K562 (cell line): ENCODE results near the gene PLEKHN1. TPM values are rescaled to one million over a fixed set of nuclear protein-coding genes. Genes with fewer than 3 reads are reported as not detected.
A peak's percentile ranks its signal among the peaks of the same experiment; 100 is the strongest.

Experiments
- CCNT2 ChIP-seq: IDR thresholded peaks from 2 replicates; pipeline ENCODE4 v1.6.1; 2011; ENCODE audit warnings: borderline replicate concordance, low read depth, mild to moderate bottlenecking, moderate library complexity, mixed read lengths, low read length; ENCODE audit not compliant: insufficient read length; ENCODE audit errors: extremely low read depth
- CHD1 ChIP-seq: fragments of 200-600 bp; sonication (generic); IDR thresholded peaks from one replicate; pipeline ENCODE4 v1.6.1; 2012; ENCODE audit warnings: mild to moderate bottlenecking, moderate library complexity, low read length, inconsistent platforms
- CREM ChIP-seq: IDR thresholded peaks from 2 replicates; pipeline ENCODE4 v1.6.1; 2014; ENCODE audit warnings: antibody characterized with exemption, low read depth
- DMBX1 ChIP-seq: fragments of 250-450 bp; sonication (Bioruptor Pico); IDR thresholded peaks from 2 replicates; pipeline ENCODE4 v1.8.0; 2022; ENCODE audit warnings: inconsistent platforms, mild to moderate bottlenecking, moderate library complexity, borderline replicate concordance
- KDM5B ChIP-seq: fragments of 200-600 bp; sonication (generic); IDR thresholded peaks from 2 replicates; pipeline ENCODE4 v1.6.1; 2012; ENCODE audit warnings: low read depth, mild to moderate bottlenecking, moderate library complexity, low read length, control low read depth, inconsistent platforms; ENCODE audit not compliant: insufficient replicate concordance
- KLF1 ChIP-seq: fragments of 450-650 bp; IDR thresholded peaks from 2 replicates; pipeline ENCODE4 v1.6.1; 2016; ENCODE audit warnings: missing genetic modification characterization, missing compliant biosample characterization
- KLF6 ChIP-seq: fragments of 250-450 bp; sonication (Bioruptor Pico); IDR thresholded peaks from 2 replicates; pipeline ENCODE4 v1.4.0; 2020; ENCODE audit warnings: mild to moderate bottlenecking, moderate library complexity, borderline replicate concordance
- MAZ ChIP-seq, 2 experiments: fragments of 450-650 bp in 1 of 2; sonication (generic) in 1 of 2; formaldehyde crosslinking; IDR thresholded peaks in 1 of 2; conservative IDR thresholded peaks in 1 of 2; 2 replicates each; pipeline versions ENCODE4 v1.4.0 to v1.5.0; 2020; ENCODE audit warnings: mild to moderate bottlenecking in 1 of 2, missing genetic modification reagents in 1 of 2
- MBD2 ChIP-seq: sonication (generic); IDR thresholded peaks from 2 replicates; pipeline ENCODE4 v1.6.1; 2016; ENCODE audit warnings: low read depth, borderline replicate concordance
- NONO ChIP-seq, 2 experiments: fragments of 200-400 bp in 1 of 2; fragments of 450-650 bp in 1 of 2; formaldehyde crosslinking in 1 of 2; IDR thresholded peaks; 2 replicates each; pipeline ENCODE4 v1.6.1; 2017; ENCODE audit warnings: low read depth in 2 of 2, mild to moderate bottlenecking in 2 of 2, moderate library complexity in 2 of 2, low read length in 1 of 2
- NR4A1 ChIP-seq, 2 experiments: fragments of 250-450 bp in 1 of 2; fragments of 450-650 bp in 1 of 2; sonication (Bioruptor Pico) in 1 of 2; IDR thresholded peaks; 2 replicates each; pipeline versions ENCODE4 v1.4.0 to v1.6.1; 2016 to 2020; ENCODE audit warnings: mild to moderate bottlenecking in 2 of 2, missing compliant biosample characterization in 1 of 2, missing genetic modification characterization in 1 of 2, moderate library complexity in 1 of 2
- NRF1 ChIP-seq, 2 experiments: fragments of 450-650 bp; IDR thresholded peaks in 1 of 2; conservative IDR thresholded peaks in 1 of 2; 2 replicates each; pipeline ENCODE4 v1.6.1; 2014; ENCODE audit warnings: mild to moderate bottlenecking in 2 of 2
- PTRF ChIP-seq: fragments of 450-650 bp; IDR thresholded peaks from 2 replicates; pipeline ENCODE4 v1.6.1; 2016; ENCODE audit warnings: mild to moderate bottlenecking, missing genetic modification characterization, missing compliant biosample characterization
- SIN3A ChIP-seq, 2 experiments: fragments of 150-350 bp in 1 of 2; IDR thresholded peaks; 2 replicates each; pipeline ENCODE4 v1.6.1; 2011 to 2016; ENCODE audit warnings: borderline replicate concordance in 2 of 2, low read depth in 2 of 2, low read length in 2 of 2, mild to moderate bottlenecking in 2 of 2, moderate library complexity in 2 of 2; ENCODE audit not compliant: control insufficient read depth in 1 of 2
- TBL1XR1 ChIP-seq, 2 experiments: IDR thresholded peaks; 2 replicates each; pipeline ENCODE4 v1.6.1; 2012; ENCODE audit warnings: improper control_type of control experiment in 2 of 2, low read length in 2 of 2, mild to moderate bottlenecking in 1 of 2
- ZNF175 ChIP-seq: fragments of 200-800 bp; sonication (Bioruptor generic); IDR thresholded peaks from 2 replicates; pipeline ENCODE4 v1.6.1; 2016; ENCODE audit warnings: low read depth, mild to moderate bottlenecking, missing genetic modification characterization, missing compliant biosample characterization
- ZNF41 ChIP-seq: fragments of 250-450 bp; sonication (Bioruptor Pico); conservative IDR thresholded peaks from 2 replicates; pipeline ENCODE4 v1.4.0; 2020; ENCODE audit warnings: mild to moderate bottlenecking
- polyA plus RNA-seq, 8 experiments: library from polyadenylated mRNA; depleted of rRNA in 4 of 8; stranded (reverse) in 5 of 8; unstranded in 3 of 8; fragments of >200 nt; fragmentation: Nextera tagmentation in 2 of 8; fragmentation: Illumina TruSeq in 1 of 8; extraction: Ambion mirVana in 2 of 8; extraction: Trizol in 1 of 8; gene quantifications; 2 replicates each; pipeline versions ENCODE4 v1.2.1 to v1.2.3, GENCODE V29; 2011 to 2014; ENCODE audit warnings: inconsistent platforms in 1 of 8, missing spikeins in 1 of 8
- total RNA-seq, 7 experiments: library from RNA; depleted of rRNA in 6 of 7; stranded (reverse); fragments of >200 nt in 6 of 7; fragmentation: Illumina TruSeq in 2 of 7; extraction: Trizol in 2 of 7; gene quantifications; 2 replicates each; pipeline versions ENCODE4 v1.2.1 to v1.2.3, GENCODE V29; 2011 to 2021; ENCODE audit warnings: low replicate concordance in 1 of 7
- TF ChIP-seq, protein P1 (sequence below): sonication (generic); formaldehyde crosslinking; IDR thresholded peaks from 2 replicates; pipeline ENCODE4 v1.8.0; 2022; ENCODE audit warnings: missing genetic modification reagents, mild to moderate bottlenecking, moderate library complexity, borderline replicate concordance

Gene PLEKHN1
- total and polyA plus RNA-seq, 9 of the 15 experiments (the other 6 are each of a cell fraction or from before 2014, with no cell fraction given) = 0.07 to 1.5 (median 0.13) TPM; not detected in 2

DNA sequence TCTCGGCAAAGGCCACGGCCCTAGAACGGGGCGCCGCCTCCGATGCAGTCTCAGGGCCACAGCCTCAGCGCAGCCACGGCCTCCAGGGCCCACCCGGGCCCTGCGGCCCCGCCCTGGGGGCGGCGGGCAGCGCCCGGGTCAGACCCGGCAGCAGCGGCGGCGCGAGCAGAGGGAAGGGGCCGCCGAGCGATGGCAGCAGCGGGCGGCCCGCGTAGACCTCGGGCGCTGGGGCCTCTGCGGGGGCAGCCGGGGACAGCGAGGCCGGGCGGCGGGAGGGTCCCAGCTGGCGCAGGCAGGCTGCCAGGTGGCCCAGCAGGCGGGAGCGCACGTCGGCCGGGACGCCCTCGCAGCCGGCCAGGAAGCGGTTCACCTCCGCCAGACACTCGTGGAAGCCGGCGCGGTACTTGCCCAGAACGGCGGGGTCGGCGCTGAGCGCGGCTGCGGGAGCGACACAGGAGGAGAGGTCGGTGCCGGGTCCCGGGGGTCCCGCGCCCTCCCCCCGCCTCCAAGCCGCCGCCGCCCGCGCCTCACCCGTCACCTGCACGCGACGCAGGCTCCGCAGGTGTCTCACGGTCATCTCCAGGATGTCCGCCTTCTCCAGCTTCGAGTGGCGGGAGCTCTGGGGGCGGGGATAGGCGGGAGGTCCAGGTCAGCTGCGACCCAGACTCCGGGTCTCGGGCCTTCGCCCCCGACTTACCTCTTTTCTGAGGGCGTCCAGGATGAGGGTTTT is 32.9 kb downstream of the PLEKHN1 start (continued):
- TF ChIP-seq MAZ (CRISPR knock-in tag; conservative IDR thresholded peaks at IDR 0.05 in 1 of 2, IDR thresholded peaks at IDR 0.05 in 1 of 2) (peak; percentile 12 to 45; a peak in 2 of 4 replicates), ZNF41 (no peak), KLF6 (no peak), KLF1 (tag) (0 out of 2 replicates have a peak, but pooled peaks have one; percentile 29), NR4A1 (CRISPR knock-in tag; IDR thresholded peaks at IDR 0.05) (no peak), NR4A1 (tag; IDR thresholded peaks at IDR 0.05) (0 out of 2 replicates have a peak, but pooled peaks have one; percentile 32), NONO (IDR thresholded peaks at IDR 0.05; ENCODE audit: low read depth in 2 of 2, low read length in 1 of 2) (peak in 1 of 2 experiments; percentile 62; a peak in 2 of 4 replicates), CHD1 (peak; percentile 18), TBL1XR1 (IDR thresholded peaks at IDR 0.05; ENCODE audit: low read length in 2 of 2) (no peak), MBD2 (no peak), CREM (peak; percentile 80), NRF1 (conservative IDR thresholded peaks at IDR 0.05 in 1 of 2, IDR thresholded peaks at IDR 0.05 in 1 of 2) (peak; percentile 15 to 23; a peak in 1 of 4 replicates), CCNT2 (peak; percentile 67), ZNF175 (CRISPR knock-in tag) (no peak), DMBX1 (CRISPR knock-in tag) (0 out of 2 replicates have a peak, but pooled peaks have one; percentile 10), KDM5B (peak; percentile 10), SIN3A (IDR thresholded peaks at IDR 0.05; ENCODE audit: borderline replicate concordance in 2 of 2, control insufficient read depth in 1 of 2, low read depth in 2 of 2, low read length in 2 of 2) (peak; percentile 45 to 62; a peak in 2 of 4 replicates), PTRF (tag) (no peak)
- TF ChIP-seq, protein P1, sequence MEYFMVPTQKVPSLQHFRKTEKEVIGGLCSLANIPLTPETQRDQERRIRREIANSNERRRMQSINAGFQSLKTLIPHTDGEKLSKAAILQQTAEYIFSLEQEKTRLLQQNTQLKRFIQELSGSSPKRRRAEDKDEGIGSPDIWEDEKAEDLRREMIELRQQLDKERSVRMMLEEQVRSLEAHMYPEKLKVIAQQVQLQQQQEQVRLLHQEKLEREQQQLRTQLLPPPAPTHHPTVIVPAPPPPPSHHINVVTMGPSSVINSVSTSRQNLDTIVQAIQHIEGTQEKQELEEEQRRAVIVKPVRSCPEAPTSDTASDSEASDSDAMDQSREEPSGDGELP (CRISPR knock-in tag) = peak; percentile 59; the same call in 1 of the 2 replicates
